Measurements from ENCODE around the gene SBK1.

SBK1 gene

GRCh38 chr16:28283173-28283572 lies 9.2 kb upstream of the SBK1 start:
- DNase-seq = no peak

- DNase-seq = no peak
Observed at GRCh38 chr16:28283798-28284577, 8.3 kb upstream of the SBK1 start.

GRCh38 chr16:28285649-28286048 lies 6.7 kb upstream of the SBK1 start:
- DNase-seq = no peak

GRCh38 chr16:28288114-28288513 lies 4.2 kb upstream of the SBK1 start:
- DNase-seq = no peak

GRCh38 chr16:28289048-28289447 lies 3.3 kb upstream of the SBK1 start:
- DNase-seq = no peak

- no peak for DNase-seq
Observed at GRCh38 chr16:28289939-28290858, 2.1 kb upstream of the SBK1 start.

- no peak for DNase-seq
Observed at GRCh38 chr16:28290859-28291254, 1.5 kb upstream of the SBK1 start.

GRCh38 chr16:28292731-28293600 lies 641 bp downstream of the SBK1 start:
- DNase-seq = no peak

- no peak for DNase-seq
Observed at GRCh38 chr16:28293601-28293960, 1.3 kb downstream of the SBK1 start.

- DNase-seq = no peak
Observed at GRCh38 chr16:28294201-28294600, 1.9 kb downstream of the SBK1 start.

- DNase-seq = no peak
Observed at GRCh38 chr16:28295276-28295675, 3.0 kb downstream of the SBK1 start.

GRCh38 chr16:28297308-28297707 lies 5.0 kb downstream of the SBK1 start:
- DNase-seq = no peak

GRCh38 chr16:28297784-28298510 lies 5.6 kb downstream of the SBK1 start:
- no peak for DNase-seq

GRCh38 chr16:28298511-28298878 lies 6.2 kb downstream of the SBK1 start:
- DNase-seq = no peak

- no peak for DNase-seq
Observed at GRCh38 chr16:28300327-28300726, 8.0 kb downstream of the SBK1 start.

- no peak for DNase-seq
Observed at GRCh38 chr16:28301154-28301553, 8.8 kb downstream of the SBK1 start.

- DNase-seq = no peak
Observed at GRCh38 chr16:28301620-28302019, 9.3 kb downstream of the SBK1 start.

GRCh38 chr16:28303132-28303531 lies 10.8 kb downstream of the SBK1 start:
- DNase-seq = no peak

- DNase-seq = no peak
Observed at GRCh38 chr16:28304214-28304613, 11.9 kb downstream of the SBK1 start.

GRCh38 chr16:28307936-28308335 lies 15.6 kb downstream of the SBK1 start:
- DNase-seq = no peak

GRCh38 chr16:28308794-28309584 lies 16.7 kb downstream of the SBK1 start:
- no peak for DNase-seq
